ENCODE results near the gene IL1RAPL1.

The IL1RAPL1 gene

DNA sequence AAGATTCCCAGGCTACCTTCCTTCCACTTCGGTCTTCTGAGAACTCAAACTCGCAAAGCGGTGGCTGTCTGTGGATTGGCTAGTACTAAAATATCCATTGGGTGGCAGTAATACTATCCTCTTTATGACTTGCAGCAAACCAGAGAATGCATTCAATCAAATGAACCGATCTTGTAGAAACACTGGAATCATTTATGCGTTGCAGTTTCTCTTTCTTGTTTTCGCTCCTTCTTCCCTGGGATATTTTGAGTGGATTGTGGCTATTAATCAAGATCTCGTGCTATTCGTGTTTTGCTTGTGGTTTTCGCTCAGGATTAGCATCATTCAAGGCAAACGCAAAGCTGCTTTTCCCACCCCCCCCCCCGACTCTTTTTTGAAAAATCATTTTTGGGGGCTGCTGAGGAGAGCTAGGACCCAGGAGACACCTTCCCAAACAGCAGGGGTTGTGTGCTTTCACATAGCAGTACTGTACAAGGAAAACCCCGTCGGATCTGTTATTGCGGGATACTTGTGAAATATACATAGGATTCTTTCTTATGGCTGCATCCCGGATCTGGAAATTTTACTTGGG is at the start of gene IL1RAPL1:
Gene IL1RAPL1 (plus strand): TSS at position 466 of the 571 bp plus-strand sequence.
- no peak for DNase-seq

- DNase-seq = no peak
These were observed 44.5 kb upstream of the IL1RAPL1 start for GRCh38 chrX:28542791-28543190.

- DNase-seq = no peak
These were observed 37.4 kb upstream of the IL1RAPL1 start for GRCh38 chrX:28549838-28550237.

DNA sequence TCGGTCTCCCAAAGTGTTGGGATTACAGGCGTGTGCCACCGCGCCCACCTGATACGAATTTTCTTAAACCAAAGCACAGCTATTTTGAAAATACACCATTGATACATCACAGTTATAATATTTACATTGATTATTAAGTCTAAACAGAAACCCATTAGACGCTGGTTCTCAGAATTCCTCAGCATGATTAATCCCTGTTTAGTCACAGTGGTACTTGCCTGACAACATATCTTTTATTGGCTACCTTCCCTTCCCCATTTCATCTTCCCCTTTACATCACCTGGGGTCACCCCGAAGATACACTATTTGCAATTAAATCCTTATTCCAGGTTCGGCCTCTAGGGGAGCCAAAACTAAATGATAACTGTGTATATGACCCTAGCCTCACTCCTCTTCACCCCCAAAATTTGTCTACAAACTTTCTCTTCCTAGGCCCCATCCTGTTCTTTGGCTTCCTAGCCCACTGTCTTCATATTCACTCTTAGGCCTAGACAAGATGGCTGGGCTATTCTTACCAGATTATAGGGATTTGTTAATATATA is 36.8 kb upstream of the IL1RAPL1 start:
- no peak for DNase-seq

GRCh38 chrX:28552322-28552721 is 34.9 kb upstream of the IL1RAPL1 start:
- no peak for DNase-seq

- DNase-seq = no peak
These were observed 34.1 kb upstream of the IL1RAPL1 start for GRCh38 chrX:28552882-28553829.

GRCh38 chrX:28576117-28576516 is 11.1 kb upstream of the IL1RAPL1 start:
- DNase-seq = no peak

DNA sequence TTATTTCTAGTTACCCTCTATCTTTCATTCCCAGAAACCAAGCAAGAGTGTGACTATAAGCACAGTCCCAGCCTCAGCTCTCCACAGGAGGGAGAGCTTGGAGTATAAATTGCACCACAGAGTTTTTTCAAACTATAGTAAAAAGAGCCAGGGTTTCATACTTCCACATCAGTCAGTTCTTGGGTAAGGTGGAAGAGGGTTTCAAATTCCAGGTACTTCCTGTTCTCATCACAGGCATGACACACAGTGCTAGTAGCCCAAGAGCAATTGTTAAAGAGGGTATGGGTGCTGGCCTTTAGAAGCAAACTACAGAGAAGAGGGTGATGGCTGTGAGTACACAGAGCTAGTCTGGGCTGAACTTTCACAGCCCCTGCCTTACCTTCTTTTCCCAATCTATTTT is 5.7 kb upstream of the IL1RAPL1 start:
- DNase-seq = no peak

DNA sequence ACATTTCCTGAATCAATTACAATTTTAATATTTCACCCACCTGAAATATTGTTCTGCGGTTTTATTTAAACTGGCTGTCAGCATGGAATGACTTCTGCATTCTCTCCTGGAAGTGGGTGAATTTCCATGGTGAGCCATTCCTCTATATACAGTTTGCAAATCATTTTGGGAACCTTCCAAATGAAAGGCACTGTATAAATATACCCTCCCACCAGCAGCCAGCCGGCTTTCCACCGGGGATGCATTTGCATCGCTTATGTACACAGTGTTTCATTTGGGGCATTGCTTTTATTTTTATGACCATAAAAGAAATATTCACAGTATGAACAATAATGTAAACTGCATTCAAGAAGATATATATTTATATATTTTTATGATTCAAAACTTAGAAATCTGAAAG is 4.7 kb upstream of the IL1RAPL1 start:
- DNase-seq = no peak

DNA sequence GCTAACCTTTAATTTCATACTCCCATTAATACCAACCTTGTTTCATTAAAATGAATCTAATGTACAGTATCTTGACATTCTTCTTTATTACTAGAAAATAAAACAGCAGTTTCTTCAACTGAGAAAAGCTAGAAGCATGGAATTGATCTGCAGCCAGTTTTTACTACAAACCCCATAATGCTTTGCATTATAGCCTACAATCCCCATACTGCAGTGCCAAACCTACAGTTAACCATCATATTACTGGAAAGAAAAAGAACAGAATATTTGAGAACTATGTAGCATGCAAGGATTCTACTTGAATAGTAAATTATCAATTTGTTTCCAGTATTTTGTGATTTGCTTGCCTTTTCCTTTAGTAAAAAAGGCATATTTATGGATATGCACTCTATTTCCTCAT is 3.2 kb upstream of the IL1RAPL1 start:
- no peak for DNase-seq

DNA sequence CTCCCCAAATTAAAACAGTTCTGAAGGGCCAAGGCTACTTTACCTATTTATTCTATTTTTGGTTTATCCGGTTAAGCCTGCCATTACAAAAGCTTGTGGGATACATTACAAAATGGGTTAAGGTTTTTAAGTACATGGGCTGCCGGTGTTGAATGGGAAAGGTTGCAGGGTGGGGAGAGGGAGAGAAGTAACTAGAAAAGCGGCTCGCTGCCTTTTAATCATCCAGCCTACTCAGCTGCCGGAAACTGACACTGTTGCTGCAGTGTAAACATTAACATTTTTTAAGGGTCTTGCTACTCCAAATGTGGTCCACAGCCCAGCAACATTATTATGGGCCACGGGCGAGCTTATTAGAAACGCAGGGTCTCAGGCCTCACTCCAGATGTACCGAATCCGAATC is 1.5 kb upstream of the IL1RAPL1 start:
- no peak for DNase-seq

DNA sequence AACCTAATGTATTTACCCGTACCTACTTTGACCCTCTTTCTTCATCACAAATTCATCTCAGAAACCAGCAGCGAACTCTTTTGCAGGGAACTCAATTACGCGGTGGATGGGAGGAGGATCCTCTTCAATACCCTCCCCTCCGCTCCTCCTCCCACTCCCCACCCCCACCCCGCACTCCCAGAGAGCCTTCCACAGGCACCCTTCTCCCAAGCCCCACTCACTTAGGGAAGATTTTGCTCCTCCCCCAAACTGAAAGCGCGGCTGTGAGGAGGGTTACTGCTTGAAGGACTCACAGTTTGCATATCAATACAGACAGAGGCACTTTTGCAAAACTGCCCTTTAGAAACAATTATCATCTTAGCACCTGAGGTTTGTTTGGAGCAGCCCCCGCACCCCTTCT is 960 bp upstream of the IL1RAPL1 start:
- DNase-seq = no peak

GRCh38 chrX:28589046-28589445 is 1.8 kb downstream of the IL1RAPL1 start:
- DNase-seq = no peak

DNA sequence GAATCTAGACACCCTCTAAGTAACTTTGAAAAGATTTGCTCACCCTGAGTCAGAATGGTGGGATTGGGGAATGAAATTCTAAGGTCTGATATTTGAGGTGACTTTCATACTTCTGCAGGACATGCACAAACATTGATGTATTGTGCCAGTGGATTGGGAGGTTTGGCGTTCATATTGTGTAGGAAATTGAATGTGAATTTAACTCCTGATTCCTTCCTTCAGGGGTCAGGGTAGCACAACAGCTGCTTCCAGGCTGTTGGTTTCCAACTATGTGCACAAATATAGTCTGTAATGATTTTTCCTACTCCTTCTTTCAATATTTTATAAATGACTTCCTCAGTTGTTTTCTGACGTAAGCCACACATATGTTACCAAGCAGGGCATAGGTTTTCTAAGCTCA is 3.1 kb downstream of the IL1RAPL1 start:
- DNase-seq = no peak

GRCh38 chrX:28591542-28591941 is 4.3 kb downstream of the IL1RAPL1 start:
- DNase-seq = no peak

DNA sequence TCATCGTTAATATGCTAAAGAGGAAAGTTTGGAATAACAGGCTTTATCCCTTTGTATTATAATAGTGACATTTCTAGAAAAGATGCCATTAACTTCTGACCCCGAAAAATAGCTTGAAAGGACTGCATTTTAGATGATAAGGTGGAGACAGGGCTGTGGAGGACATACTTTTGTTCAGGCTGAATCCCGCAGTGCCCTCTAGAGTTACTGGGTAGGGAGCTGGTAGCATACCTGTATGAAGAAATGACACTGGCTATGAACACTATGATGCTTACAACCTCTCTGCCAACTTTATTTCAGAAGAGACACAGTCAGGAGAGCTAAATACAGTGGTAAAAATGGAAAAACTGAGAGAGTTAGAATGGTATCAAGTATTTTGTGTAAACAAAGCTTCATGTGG is 8.1 kb downstream of the IL1RAPL1 start:
- DNase-seq = no peak

GRCh38 chrX:28599957-28600356 is 12.7 kb downstream of the IL1RAPL1 start:
- DNase-seq = no peak

GRCh38 chrX:28609003-28609402 is 21.8 kb downstream of the IL1RAPL1 start:
- no peak for DNase-seq

- DNase-seq = no peak
These were observed 22.8 kb downstream of the IL1RAPL1 start for GRCh38 chrX:28609917-28610613.

DNA sequence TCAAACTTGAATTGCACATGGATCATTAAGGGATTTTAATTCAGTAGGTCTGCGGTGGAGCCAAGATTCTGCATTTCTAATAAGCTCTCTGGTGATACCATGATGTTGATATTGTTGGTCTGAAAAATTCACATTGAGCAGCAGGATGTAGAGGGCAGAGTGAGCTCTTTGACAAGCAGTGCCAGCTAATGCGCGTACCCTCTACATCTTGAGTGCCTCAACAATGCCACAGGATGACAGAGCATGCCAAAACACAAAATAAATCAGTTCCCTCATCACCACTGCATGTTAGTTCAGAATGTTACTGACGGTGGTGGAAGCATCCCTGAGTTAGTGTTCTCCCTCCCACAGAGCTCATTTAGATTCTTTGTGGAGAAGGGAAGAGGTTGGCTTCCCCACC is 23.5 kb downstream of the IL1RAPL1 start:
- no peak for DNase-seq

GRCh38 chrX:28613558-28613957 is 26.3 kb downstream of the IL1RAPL1 start:
- no peak for DNase-seq

DNA sequence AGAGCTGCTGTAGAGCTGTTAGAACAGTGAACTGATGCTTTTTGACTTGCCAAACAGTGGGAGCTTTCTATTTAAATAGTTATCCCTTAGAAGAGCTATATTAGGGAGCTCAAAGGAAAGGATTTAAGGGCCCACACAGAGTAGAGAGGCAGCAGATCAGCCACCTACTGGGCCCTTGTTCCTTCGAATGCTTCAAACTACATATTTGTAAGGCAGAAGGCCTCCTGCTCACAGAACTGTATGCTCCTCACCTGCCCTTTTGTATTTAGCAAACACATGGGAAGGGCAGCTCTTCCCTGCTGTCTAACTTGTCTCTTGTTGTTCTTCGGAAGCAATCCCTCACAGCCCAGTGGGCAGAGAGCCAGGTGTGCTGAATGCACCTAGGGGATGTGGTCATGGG is 38.0 kb downstream of the IL1RAPL1 start:
- DNase-seq = no peak

- no peak for DNase-seq
These were observed 39.3 kb downstream of the IL1RAPL1 start for GRCh38 chrX:28626515-28626914.

DNA sequence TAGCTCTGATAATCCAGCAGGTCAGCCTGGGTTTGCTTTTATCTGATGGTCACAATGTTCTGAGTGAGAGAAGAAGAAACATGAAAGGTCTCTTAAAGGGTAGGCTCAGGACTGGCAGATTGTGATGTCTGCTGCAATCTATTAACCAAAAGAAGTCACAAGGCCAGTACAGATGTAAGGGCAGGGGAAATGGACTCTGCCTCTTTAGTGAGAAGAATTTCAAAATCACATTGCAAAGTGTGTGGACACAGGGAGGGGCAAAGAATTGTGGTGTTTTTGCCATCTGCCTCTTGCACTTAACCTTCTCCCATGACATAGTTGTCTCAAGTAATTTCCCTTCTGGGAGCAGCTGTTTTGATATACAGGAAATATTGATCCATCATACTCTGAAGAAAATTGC is 40.9 kb downstream of the IL1RAPL1 start:
- no peak for DNase-seq
